PC-9 (cell line): ENCODE results near the gene CAMKMT.

Experiments
- EZH2 ChIP-seq: fragments of 200-600 bp; sonication (generic); IDR thresholded peaks from 2 replicates; pipeline ENCODE4 v1.8.0; 2017; ENCODE audit warnings: antibody characterized with exemption, low read depth
- TF ChIP-seq, protein P1 (sequence below): fragments of 200-600 bp; sonication (generic); conservative IDR thresholded peaks from 2 replicates; pipeline ENCODE4 v1.6.1; 2017; ENCODE audit warnings: mixed run types, antibody characterized with exemption, mild to moderate bottlenecking, moderate library complexity

DNA sequence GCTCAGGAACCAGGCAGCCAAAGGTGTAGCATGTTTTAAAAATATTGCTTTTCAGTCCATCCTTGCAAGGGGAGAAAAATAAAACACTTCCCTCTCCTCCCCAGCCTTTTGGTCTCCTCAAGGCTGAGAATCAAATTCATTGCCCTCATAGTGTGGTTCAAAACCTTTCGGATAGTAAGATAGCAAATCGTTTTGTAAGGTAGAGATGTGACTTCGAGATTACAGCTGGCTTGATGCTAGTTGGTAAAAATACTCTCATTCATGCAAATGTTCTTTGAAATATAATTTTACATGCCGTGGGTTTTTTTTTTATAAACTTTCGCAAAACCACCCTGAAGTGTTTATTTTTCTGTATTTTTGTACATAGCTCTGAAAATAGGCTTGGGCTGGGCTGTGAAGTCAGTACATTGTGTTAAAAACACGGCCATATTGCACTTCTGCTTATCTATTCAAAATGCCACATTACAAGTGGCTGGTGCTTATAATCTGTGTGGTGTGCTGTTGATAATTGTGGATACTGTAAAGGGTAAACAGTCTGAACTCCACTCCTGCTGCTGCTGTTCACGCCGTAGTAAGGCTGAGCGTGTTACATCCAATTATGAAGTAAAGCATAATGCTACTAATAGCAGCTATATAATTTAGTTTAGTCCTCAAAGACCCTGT is 407.7 kb downstream of the CAMKMT start:
- TF ChIP-seq, protein P1, sequence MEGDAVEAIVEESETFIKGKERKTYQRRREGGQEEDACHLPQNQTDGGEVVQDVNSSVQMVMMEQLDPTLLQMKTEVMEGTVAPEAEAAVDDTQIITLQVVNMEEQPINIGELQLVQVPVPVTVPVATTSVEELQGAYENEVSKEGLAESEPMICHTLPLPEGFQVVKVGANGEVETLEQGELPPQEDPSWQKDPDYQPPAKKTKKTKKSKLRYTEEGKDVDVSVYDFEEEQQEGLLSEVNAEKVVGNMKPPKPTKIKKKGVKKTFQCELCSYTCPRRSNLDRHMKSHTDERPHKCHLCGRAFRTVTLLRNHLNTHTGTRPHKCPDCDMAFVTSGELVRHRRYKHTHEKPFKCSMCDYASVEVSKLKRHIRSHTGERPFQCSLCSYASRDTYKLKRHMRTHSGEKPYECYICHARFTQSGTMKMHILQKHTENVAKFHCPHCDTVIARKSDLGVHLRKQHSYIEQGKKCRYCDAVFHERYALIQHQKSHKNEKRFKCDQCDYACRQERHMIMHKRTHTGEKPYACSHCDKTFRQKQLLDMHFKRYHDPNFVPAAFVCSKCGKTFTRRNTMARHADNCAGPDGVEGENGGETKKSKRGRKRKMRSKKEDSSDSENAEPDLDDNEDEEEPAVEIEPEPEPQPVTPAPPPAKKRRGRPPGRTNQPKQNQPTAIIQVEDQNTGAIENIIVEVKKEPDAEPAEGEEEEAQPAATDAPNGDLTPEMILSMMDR, result no peak
- no peak for TF ChIP-seq EZH2
